Measurements from ENCODE around the gene SDK1. TPM values are rescaled to one million over a fixed set of nuclear protein-coding genes. Genes with fewer than 3 reads are reported as not detected.

The SDK1 gene
- total and polyA plus RNA-seq, 4 donors, result 0.12 to 0.47 (median 0.36) TPM

- TF ChIP-seq CTCF (IDR thresholded peaks at IDR 0.05; ENCODE audit: low read depth, low read length, missing input control), result no peak
- no peak for TF ChIP-seq YY1 (IDR thresholded peaks at IDR 0.05)
- TF ChIP-seq FOXA1 (IDR thresholded peaks at IDR 0.05), result no peak
Measured at GRCh38 chr7:4218481-4218880, 917.4 kb downstream of the SDK1 start (continued).

- no peak for DNase-seq (ENCODE audit: low spot score)
Measured at GRCh38 chr7:4220011-4220410, 919.0 kb downstream of the SDK1 start.

More at GRCh38 chr7:4220011-4220410, 919.0 kb downstream of the SDK1 start:
- H3K9ac ChIP-seq (ENCODE audit: low read depth in 1 of 2, low read length in 2 of 2), result no peak overlapping the region
- H3K4me3 ChIP-seq (ENCODE audit: low read depth in 1 of 3, low read length in 3 of 3), result no peak overlapping the region
- H3K27ac ChIP-seq (ENCODE audit: low read depth in 1 of 2, low read length in 2 of 2), result no peak overlapping the region
- WGBS, result 88% methylated on average over 15 of the region's 15 CpGs
- H3K27me3 ChIP-seq (ENCODE audit: control insufficient read depth in 4 of 4, insufficient read depth in 4 of 4, low read length in 3 of 4), result no peaks in the 10 kb centered on the region
- no peaks in the 10 kb centered on the region for H3K36me3 ChIP-seq (ENCODE audit: control insufficient read depth in 4 of 4, insufficient read depth in 3 of 4, low read depth in 1 of 4, low read length in 3 of 4)
- TF ChIP-seq NR2F2 (IDR thresholded peaks at IDR 0.05) (no peak), MAX (IDR thresholded peaks at IDR 0.05) (no peak), JUND (IDR thresholded peaks at IDR 0.05) (no peak), REST (IDR thresholded peaks at IDR 0.05) (no peak), FOXA2 (IDR thresholded peaks at IDR 0.05) (no peak), FOXA1 (IDR thresholded peaks at IDR 0.05) (no peak), YY1 (IDR thresholded peaks at IDR 0.05) (no peak), HNF4A (conservative IDR thresholded peaks at IDR 0.05) (no peak), CTCF (IDR thresholded peaks at IDR 0.05; ENCODE audit: low read depth, low read length, missing input control) (no peak), HNF4G (IDR thresholded peaks at IDR 0.05) (no peak), RAD21 (IDR thresholded peaks at IDR 0.05) (no peak), SP1 (IDR thresholded peaks at IDR 0.05) (no peak), ZBTB33 (IDR thresholded peaks at IDR 0.05) (no peak), TAF1 (conservative IDR thresholded peaks at IDR 0.05) (no peak), ATF3 (IDR thresholded peaks at IDR 0.05) (no peak), GABPA (IDR thresholded peaks at IDR 0.05 in 1 of 2, conservative IDR thresholded peaks at IDR 0.05 in 1 of 2) (no peak)
- no peaks in the 10 kb centered on the region for H3K4me1 ChIP-seq (ENCODE audit: control insufficient read depth in 4 of 4, insufficient read depth in 4 of 4, low read length in 3 of 4)
- H3K9me3 ChIP-seq (ENCODE audit: control insufficient read depth in 4 of 4, low read length in 3 of 4), result no peaks in the 10 kb centered on the region

Data from liver (tissue), 9 donors.